KOPT-K1 (cell line): ENCODE measurements around the gene LCN10.
A peak's percentile ranks its signal among the peaks of the same experiment; 100 is the strongest.
"Not testable (repeated sequence)": the region's sequence is repeated elsewhere in the genome, so short reads cannot be mapped to it uniquely, and the experiment has no call there.

Source experiments
- H3K27ac ChIP-seq: fragments of 200-600 bp; sonication (generic); 2 replicates; pipeline ENCODE4 v1.5.1; 2016; ENCODE audit warnings: antibody characterized with exemption, mild to moderate bottlenecking, low read depth, low read length; ENCODE audit not compliant: poor library complexity, severe bottlenecking
- H3K36me3 ChIP-seq: fragments of 200-600 bp; sonication (generic); 2 replicates; pipeline ENCODE4 v1.5.1; 2017; ENCODE audit warnings: antibody characterized with exemption, mild to moderate bottlenecking, low read length, moderate library complexity; ENCODE audit not compliant: insufficient read depth
- H3K9me3 ChIP-seq: fragments of 200-600 bp; sonication (generic); 2 replicates; pipeline ENCODE4 v1.5.1; 2017; ENCODE audit warnings: antibody characterized with exemption, low read length, mild to moderate bottlenecking; ENCODE audit not compliant: insufficient read depth, poor library complexity, severe bottlenecking

LCN10 gene

DNA sequence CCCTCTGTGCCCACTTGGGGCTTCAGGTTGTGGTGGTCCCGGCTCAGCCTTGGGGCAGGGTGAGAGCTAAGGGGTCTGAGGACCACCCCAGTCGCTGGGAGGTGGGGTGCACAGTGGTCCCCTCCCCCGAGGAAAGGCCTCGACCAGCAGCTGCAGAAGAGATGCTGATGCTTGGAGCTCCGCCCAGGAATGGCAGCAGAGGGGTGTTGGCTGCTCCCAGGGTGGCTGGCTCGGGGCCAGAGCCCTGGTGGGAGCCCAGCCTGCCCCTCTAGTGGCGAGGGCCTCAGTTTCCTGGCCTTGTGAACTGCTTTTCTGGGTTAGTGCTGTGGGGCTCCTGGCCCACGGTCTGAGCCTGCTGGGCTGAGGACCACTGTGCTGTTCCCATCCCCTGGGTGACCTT is 29.2 kb downstream of the LCN10 start:
- Histone ChIP-seq H3K9me3 (no peaks in the 10 kb centered on the region), H3K27ac (no peak overlapping the region), H3K36me3 (no peaks in the 10 kb centered on the region)

DNA sequence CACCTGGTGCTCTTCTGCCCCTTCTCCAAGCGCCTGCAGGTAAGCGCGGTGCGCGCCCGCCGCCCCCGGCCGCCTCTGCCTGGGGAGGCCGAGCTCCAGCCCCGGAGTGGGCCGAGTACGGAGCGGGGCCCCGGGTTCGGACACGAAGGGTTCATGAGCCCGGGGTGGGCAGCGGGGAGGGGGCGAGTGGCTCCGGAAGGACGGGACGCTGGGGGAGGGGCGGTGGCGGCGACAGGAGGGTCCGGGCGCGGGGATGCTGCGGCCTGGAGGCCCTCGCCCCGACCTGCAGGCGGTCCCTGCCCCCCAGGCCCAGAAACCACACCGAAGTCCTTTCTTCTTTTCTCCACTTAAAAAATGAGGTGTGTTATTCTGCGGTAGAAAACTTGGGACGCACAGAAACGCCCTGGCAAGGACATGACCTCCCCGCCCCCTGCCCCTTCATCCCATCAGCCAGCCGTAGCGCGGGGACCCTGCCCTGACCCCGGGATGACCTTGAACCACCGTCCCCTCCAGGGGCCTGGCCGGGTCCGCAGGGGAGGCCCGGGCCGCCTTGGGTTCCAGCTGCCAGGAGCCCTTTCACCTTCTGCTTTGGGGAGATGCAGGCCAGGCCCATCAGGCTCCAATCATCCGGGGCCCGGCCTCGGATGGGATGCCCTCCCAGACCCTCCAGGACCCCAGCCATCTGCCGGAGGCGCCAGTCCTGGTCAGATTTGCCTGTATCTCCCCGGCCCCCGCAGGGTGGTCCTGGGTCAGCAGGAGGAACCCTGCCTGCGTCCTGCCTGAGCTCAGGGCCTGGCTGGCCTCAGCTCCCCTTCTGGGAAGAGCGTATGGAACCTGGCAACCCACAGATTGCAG is 29.8 kb downstream of the LCN10 start:
- peak overlapping the region; percentile 18 for H3K27ac ChIP-seq
- no peaks in the 10 kb centered on the region for H3K9me3 ChIP-seq
- no peaks in the 10 kb centered on the region for H3K36me3 ChIP-seq

DNA sequence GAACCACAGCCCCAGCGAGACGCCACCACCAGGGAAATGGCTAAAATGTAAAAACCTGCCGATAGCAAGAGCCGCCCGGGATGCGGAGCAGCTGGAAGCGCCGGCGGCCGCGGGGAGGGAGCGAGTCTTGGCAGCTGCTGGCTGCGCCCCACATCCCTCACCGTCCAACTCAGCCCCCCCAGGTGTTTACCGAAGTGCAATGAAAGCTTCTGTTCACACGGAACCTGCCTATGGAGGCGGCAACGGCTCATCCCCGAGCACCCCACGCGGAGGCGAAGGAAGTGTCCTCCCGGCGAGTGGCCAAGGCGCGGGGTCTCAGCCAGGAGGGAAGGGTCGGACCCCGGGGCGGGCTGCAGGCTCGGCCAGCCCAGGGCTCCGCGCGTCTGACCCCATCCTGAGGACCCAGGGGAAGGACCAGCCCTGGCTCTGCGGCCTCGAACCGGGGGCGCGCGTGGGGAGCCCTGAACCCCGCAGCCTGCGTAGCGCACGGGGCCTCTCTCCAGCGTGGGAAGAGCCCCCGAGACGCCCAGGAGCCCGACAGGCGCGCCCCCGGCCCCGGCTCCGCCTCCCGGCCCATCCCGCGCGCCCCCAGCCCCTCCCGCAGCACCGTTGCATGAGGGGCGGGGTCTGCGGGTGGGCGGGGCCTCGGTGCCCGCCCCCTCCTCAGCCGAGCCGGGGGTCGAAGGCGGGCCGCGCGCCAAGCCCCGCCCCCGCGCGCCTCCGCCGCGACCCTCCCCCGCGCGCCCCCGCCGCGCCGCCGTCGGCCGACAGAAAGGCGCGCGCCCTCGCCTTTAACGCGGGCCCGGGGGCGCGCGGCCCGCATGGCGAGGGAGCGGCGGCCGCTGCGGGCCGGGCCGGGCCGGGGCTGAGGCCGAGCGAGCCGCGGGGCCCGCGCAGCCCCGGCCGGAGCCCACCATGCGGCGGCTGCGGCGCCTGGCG is 30.7 kb downstream of the LCN10 start, which contains the start of gene DIPK1B:
TSS of gene DIPK1B (plus strand) at position 822 of the 939 bp plus-strand sequence. CDS start at position 916, 94 bp downstream.
- Histone ChIP-seq H3K27ac (peak within 1 kb of the TSS; percentile 18), H3K9me3 (no peaks in the 10 kb centered on the region), H3K36me3 (no peaks in the 10 kb centered on the region)

DNA sequence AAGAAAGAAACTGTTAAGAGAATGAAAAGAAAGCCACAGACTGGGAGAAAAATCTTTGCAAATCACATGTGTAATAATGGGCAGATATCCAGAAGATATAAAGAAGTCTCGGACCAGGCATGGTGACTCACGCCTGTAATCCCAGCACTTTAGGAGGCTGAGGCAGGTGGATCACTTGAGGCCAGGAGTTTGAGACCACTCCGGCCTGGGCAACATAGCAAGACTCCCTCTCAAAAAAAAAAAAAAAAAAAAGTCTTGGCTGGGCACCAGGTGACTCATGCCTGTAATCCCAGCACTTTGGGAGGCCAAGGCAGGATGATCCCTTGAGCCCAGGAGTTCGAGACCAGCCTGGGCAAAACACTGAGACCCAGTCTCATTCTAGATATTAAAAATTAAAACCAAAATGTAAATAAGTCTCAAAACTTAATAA is 31.5 kb downstream of the LCN10 start:
- H3K36me3 ChIP-seq, H3K9me3 ChIP-seq, H3K27ac ChIP-seq: not testable (repeated sequence)

DNA sequence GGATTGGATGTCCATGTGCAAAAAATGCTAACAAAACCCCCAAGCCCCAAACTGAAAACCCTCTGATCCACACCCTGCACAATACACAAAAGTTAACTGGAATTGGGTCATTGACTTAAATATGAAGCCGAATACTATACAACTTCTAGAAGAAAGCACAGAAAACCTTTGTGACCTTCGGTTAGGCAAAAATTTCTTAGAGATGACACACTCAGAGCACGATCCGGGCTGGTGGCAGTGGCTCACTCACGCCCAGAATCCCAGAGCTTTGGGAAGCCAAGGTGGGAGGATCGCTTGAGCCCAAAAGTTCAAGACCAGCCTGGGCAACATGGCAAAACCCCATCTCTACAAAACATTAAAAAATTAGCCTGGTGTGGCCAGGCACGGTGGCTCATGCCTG is 32.2 kb downstream of the LCN10 start:
- Histone ChIP-seq H3K9me3 (no peaks in the 10 kb centered on the region), H3K27ac (no peak overlapping the region), H3K36me3 (no peaks in the 10 kb centered on the region)

DNA sequence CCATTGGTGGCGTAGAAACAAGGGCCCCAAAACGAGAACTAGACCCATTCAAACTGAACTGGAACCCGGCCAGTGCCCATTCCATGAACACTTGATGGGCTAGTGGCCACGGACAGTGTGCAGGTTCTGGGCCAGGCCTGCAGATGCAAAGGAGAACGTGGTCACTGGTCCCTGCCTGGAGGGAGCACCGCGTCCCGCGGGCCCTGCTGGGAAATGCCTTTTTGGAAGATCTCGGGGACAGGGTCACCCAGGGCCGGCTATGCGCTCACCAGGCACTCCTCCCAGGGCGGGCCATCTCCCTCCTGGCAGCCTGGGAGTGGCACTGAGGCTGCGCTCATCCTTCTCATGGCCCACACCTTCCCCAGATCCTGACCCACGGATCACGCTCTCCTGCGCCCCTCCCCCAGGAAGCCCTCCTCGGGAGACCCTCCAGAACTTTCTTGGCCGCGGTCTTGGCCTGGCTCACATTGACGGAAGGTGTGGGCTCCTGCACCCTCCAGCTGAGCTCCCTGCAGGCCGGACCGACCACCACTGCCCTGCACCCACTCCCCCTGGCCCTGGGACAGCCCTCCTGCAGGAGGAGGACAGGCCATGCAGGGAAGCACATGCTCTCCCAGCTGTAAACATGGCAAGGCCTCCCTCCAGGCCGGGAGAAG is 33.2 kb downstream of the LCN10 start:
- Histone ChIP-seq H3K36me3 (no peaks in the 10 kb centered on the region), H3K27ac (no peak overlapping the region), H3K9me3 (no peaks in the 10 kb centered on the region)

DNA sequence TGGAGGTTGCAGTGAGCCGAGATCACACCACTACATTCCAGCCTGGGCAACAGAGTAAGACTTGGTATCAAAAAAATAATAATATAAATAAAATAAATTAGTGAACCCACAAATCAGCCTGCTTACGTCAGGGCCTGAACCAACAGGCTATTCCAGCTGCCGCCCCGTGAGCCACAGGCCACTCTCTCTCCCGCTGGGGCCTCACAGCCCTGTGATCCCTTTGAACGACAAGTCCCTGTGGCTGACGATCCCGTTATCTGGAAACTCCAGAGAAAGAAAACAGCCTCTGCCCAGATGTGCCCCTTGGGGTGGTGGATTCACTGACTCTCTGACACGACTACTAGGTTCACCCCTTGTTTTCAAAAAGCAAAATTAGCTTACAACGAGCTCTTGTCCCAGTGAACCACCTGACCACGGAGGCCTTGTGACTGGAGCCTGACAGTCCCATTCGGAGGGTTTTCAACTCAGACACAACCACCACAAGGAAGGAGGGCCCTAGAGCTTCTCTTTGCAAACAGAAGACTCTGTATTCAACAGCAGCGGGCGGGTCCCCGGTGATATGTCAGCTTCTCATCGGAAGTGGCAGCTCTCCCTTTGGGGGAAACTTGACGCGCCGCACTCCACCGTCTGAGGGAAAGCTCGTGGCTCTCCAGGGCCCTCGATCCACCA is 34.8 kb downstream of the LCN10 start:
- Histone ChIP-seq H3K9me3 (no peaks in the 10 kb centered on the region), H3K27ac (no peak overlapping the region)

DNA sequence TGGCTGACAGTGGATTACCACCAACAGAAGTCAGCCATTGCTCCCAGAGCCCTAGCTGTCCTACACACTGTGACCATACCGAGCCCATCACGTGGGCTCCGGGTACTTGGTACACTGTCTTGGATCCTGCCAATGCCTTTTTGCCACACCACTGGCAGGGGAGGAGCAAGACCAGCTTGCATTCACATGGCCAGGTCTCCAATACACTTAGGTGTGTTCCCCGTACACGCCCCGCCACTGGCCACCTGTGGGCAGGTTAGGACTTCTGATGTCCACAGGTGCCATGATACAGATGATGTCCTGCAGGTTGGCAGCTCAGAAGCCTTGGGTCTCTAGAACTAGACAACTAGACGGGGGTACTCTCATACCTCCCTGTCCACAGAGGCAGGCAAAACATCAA is 35.7 kb downstream of the LCN10 start:
- no peaks in the 10 kb centered on the region for H3K36me3 ChIP-seq
- H3K27ac ChIP-seq: no peak overlapping the region
- no peaks in the 10 kb centered on the region for H3K9me3 ChIP-seq

More for the DNA sequence above, 34.8 kb downstream of the LCN10 start:
- no peaks in the 10 kb centered on the region for H3K36me3 ChIP-seq

DNA sequence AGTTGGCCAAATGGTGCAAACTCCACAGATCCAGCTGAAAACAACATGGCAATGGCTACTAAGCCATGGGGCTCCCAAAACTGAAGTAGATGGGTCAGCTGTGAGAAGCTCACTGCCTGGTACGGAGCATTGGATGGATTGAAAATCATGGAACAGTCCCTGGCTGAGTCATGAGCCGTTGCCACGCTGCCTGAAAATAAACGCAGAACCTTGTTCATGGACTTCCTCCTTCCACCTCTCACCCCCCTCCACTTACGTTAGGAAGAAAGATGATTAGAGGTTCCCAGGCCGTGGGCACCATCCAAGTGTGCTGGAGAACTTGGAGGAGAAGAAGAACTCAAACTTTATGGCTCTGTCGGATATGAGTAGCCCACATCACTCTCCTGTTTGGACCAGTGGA is 37.2 kb downstream of the LCN10 start:
- Histone ChIP-seq H3K27ac (no peak overlapping the region), H3K9me3 (no peaks in the 10 kb centered on the region), H3K36me3 (no peaks in the 10 kb centered on the region)

DNA sequence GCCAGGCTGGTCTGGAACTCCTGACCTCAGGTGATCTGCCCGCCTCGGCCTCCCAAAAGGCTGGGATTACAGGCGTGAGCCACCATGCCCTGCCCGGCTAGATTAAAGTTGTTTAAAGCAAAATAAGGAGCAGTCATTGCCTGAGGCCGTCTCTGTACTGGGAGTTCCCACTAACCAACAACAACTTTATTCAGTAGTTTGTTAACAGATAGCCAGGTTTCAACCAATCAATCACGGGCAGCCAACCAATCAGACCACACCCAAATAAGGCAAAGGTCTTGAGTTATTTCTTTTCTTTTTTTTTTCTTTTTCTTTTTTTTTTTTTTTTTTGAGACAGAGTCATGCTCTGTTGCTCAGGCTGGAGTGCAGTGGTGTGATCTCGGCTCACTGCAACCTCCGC is 38.0 kb downstream of the LCN10 start:
- H3K27ac ChIP-seq, H3K36me3 ChIP-seq, H3K9me3 ChIP-seq: not testable (repeated sequence)

DNA sequence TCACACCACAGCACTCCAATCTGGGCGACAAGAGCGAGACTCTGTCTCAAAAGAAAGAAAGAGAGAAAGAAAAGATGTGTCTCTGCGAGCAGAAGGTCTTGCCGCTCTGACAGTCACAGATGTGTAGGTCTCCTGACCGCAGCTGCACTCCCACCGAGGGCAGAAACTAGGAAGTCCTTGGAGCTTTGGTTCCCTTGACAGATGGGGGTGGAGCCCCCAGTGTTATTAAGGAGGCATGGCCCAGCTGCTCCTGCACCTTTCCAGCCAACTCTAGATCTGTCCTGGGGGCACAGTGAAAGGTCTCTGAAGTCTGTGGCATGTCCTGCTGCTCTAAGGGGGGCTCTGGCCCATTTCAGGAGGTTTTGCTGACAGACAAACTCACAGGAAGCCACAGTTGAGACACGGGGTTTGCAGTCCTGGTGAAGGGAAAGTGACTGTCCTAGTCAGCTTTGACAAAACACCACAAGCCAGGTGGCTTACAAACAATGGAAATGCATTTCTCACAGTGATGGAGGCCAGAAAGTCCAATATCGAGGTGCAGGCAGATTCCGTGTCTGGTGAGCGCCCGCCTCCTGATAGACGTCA is 39.4 kb downstream of the LCN10 start:
- peak overlapping the region; percentile 50 for H3K27ac ChIP-seq
- H3K9me3 ChIP-seq: no peaks in the 10 kb centered on the region
- H3K36me3 ChIP-seq: no peaks in the 10 kb centered on the region

DNA sequence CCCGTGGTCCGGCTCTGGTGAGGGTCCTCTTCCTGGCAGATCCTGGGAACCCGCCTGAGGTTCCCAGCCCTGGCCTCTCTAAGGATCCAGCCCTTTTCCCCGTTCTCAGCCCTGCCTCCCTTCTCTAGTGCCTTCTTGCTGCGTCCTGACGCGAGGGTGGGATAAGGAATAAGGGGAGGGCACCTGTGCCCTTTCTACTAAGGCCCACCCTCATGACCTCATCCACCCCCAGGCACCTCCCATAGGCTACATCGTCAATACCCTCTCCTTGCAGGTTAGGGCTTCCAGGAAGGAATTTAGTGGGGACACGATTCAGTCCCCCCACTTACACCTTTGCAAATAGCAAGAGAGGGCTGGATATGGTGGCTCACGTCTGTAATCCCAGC is 41.1 kb downstream of the LCN10 start:
- Histone ChIP-seq H3K36me3 (no peaks in the 10 kb centered on the region), H3K9me3 (no peaks in the 10 kb centered on the region), H3K27ac (peak overlapping the region; percentile 58)

DNA sequence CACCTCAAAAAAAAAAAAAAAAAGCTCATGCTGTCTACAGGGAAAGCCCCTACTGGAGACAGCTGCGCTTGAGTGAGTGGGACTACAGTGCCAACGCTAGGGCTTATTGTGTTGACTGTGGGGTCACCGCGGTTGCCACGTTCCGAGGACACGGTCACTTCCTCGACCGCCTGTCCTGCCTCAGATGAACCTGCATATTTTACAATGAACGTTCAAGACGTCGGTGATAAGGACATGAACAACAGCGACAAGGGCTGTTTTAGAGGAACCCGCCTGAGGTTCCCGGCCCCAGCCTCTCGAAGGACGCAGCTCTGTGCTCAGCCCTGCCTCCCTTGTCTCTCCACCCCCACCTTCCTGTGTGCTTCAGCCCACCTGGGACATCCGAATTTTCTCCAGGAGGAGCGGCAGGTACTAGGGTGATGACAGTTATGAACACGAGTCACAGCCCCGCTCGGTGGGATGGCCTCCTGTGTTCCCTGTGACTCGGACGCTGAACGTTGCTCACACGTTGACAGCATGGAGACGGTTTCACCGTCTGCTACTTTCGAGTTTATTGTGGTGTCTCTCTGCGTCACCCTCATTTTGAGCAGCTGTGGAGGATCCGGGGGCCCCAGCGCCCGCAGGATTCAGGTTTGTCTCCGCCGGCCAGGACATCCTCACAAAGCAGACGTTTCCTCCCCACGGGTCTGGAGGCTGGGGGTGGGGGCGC is 41.6 kb downstream of the LCN10 start:
- Histone ChIP-seq H3K27ac (peak overlapping the region; percentile 58), H3K36me3 (no peaks in the 10 kb centered on the region), H3K9me3 (no peaks in the 10 kb centered on the region)

DNA sequence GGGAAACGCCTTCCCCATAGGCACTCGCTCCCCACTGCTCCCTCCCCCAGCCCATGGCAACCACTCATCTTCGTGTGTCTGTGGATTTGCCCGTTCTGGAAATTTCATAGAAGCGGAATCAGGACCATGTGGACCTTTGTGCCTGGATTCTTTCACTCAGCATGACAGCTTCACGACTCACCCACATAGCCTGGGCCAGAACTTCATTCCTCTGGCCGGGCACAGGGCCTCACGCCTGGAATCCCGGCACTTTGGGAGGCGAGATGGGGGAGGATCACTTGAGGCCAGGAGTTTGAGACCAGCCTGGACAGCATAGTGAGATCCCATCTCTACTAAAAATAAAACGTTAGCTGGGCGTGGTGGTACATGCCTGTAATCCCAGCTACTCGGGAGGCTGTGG is 42.4 kb downstream of the LCN10 start:
- peak overlapping the region; percentile 58 for H3K27ac ChIP-seq
- no peaks in the 10 kb centered on the region for H3K9me3 ChIP-seq
- H3K36me3 ChIP-seq: no peaks in the 10 kb centered on the region
